Dedifferentiated amniotic fluid mesenchymal stem cell (primary cell): ENCODE measurements around the gene CYB5R2.
"Not testable (repeated sequence)": the region's sequence is repeated elsewhere in the genome, so short reads cannot be mapped to it uniquely, and the experiment has no call there.

Source experiments
- DNase-seq: peaks from one replicate; pipeline ENCODE4 v3.0.0-alpha.2; 2016; ENCODE audit errors: extremely low spot score

CYB5R2 gene

DNA sequence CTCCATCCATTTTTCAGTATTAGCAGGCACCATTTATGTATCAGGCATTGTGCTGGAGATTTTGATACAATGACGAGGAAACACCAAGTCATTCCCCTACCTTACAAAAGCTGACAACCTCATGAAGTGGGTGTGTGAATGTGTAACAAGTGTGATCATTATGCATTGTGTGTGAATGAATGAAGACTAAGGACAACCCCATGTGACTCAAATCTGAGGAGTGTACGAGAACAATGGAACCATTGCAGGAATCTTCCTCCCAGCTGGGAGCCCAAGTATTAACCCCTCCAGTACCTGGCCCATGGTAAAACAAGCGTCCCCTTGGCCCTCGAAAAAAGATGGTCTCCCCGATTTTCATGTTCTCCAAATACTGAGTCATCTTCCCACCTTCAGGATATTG, 4.4 kb downstream of the CYB5R2 start:
- no peak for DNase-seq

DNA sequence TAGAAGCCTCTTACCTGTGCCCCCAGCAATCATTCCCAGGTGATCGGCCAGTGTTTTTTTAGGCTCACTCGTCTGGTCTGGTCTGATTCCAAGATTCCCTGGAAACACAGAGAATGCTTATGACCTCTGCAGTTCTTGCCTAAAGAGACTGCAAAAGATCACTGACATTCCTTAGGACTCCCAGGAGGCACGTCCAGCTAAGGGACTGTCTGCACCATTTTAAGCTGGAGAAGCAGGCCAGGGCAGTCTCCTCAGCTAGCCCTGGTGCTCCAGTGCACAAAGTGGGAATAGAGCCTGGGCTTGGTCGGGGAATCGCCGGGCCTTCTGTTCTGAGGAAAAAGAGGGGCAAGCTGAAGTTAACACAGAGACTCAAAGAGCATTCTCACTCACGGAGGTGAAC, 4.8 kb downstream of the CYB5R2 start:
- DNase-seq, result no peak

- no peak for DNase-seq
Observed at GRCh38 chr11:7667460-7667859, 5.8 kb downstream of the CYB5R2 start.

DNA sequence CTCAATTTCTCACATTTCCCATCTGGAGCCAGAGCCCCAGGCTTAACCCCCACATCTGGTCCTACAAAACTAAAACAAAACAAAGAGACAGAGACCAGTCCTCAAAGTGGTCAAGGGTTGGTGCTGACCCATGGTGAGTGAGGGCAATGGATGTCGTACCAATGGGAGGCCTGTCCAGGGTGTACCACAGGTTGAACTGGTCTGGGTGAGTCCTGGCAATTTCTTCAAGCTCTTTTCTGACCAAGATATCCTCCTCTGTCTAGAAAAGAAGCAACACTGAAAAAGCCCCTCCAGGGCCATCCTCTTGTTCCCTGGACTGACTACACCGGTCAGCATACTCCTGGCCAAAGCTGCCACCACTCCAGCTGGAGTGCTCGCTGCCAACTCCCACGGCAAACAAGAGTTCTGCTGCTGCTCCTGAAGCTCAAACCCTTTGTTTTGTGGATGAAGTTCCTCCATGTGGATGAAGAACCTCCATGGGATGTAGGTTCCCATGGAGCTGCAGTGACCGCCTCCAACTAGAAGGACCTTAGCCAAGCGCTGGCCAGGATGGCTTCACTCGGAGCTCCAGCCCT, 6.9 kb downstream of the CYB5R2 start:
- DNase-seq, result no peak

DNA sequence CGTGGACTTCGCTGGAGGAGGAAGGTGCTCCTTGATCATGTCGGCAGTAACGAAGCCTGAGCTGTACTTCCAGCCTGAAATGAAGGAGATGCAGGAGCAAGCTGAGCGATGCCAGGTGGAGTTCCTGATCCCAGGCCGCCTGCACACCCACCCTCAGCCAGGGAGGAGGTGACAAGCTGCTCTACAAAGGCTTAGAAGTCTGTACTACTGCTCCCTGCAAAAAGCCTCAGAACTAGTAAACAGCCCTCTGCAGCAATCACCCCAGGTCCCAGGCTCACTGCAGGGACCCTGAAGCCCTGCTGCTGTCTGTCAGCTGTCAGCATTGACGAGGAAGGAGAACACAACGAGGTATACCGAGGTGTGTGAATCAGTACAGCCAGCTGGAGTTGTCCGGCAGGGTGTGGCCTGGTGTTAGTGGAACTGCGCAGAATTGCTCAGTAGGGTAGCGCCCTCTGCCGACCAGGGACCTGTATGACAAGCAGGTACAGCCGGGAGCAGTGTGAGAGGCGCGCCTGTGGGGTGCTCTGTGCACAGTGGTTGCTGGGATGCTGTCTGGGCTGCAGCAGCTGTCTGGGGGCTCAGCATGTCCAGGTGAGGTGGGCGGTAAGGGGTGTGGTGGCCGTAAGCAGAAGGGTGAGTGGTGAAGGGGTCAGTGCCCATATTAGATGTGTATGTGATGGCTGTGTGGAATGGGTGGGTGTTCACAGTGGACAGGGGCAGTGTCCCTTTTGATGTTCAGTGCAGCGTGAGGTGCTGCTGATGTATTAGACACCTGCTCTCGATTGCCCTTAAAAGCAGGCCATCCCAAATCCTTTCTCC, 7.6 kb downstream of the CYB5R2 start:
- DNase-seq, result peak; percentile 40

DNA sequence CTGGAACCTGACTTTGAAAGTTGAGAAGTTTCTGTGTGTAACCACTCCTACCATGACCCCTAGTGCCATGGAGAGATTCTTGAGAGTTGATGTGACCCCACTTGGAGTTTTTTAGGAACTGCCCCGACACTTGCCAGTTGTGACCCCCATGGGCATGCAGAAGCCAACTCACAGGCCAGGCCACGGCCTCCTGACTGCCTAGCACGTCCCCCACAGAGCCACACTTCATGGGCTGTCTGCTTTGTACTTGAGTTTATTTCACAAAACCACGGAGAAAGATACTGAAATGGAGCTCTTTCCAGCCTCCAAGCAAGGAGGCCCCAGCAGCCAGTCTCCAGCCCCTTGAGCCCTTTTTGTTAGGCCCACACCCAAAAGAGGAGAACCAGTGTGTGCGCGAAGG, 8.4 kb downstream of the CYB5R2 start:
- no peak for DNase-seq

DNA sequence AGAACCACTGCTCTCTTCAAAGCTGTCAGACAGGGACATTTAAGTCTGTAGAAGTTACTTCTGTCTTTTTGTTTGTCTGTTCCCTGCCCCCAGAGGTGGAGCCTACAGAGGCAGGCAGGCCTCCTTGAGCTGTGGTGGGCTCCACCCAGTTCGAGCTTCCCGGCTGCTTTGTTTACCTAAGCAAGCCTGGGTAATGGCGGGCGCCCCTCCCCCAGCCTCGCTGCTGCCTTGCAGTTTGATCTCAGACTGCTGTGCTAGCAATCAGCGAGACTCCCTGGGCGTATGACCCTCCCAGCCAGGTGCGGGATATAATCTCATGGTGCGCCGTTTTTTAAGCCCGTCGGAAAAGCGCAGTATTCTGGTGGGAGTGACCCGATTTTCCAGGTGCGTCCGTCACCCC, 9.8 kb downstream of the CYB5R2 start:
- DNase-seq, result not testable (repeated sequence)

- peak; percentile 70 for DNase-seq
Observed at GRCh38 chr11:7657306-7658025, 15.8 kb downstream of the CYB5R2 start.

- no peak for DNase-seq
Observed at GRCh38 chr11:7656704-7657103, 16.6 kb downstream of the CYB5R2 start.

GRCh38 chr11:7655253-7656217, 17.8 kb downstream of the CYB5R2 start:
- no peak for DNase-seq

GRCh38 chr11:7654195-7654705, 19.1 kb downstream of the CYB5R2 start:
- DNase-seq, result no peak

DNA sequence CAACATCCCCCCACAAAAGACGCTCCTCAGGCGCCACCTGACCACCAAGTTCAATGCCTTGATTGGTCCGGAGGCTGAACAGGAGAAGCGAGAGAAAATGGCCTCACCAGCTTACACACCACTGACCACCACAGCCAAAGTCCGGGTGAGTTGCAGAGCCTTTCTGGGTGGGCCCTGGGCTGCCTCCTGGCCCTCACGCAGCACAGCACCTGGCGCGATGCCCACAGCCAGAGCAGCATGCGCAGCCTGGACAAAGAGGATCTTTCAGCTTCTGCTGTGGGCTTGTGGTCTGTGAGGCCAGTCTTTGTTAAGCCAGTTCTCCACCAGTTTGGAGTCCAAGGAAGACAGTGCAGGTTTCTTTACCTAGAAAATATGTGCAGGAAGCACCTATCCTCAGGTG, 21.6 kb downstream of the CYB5R2 start:
- DNase-seq, result no peak

DNA sequence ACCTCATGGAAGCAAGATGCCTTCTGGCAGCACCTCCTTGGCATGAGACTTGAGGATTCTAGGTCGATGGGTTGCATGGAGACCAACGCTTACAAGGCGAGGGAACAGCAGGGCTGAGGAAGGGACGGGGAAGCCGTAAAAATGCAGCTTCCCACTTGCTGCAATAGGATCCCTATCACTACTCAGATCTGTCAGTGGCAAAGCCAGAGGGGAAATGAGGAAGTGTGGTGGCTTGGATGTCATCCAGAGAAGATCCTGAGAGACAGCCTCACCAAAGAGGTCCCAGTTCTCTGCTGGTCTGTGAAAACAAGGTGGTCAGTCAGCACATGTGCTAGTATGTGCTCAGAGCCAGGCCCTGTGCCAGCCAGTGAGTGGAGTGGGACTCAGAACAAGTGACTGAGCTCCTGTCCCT, 22.2 kb downstream of the CYB5R2 start:
- DNase-seq, result no peak

DNA sequence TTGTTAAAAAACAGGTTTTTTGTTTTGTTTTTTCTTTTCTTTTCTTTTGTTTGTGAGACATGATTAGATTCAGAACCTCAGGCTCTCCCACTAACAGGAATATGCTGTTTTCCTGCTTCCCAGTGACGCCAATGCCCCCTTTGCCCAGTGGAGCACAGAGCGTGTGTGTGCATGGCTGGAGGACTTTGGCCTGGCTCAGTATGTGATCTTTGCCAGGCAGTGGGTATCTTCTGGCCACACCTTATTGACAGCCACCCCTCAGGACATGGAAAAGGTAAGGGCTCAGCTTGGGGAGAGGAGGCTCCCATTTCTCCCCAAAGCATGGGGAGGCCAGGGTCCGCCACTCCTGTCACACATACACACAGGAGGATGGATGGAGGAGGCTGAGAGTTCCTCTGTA, 25.0 kb downstream of the CYB5R2 start:
- no peak for DNase-seq

- no peak for DNase-seq
Observed at GRCh38 chr11:7646866-7647265, 26.4 kb downstream of the CYB5R2 start.

GRCh38 chr11:7645206-7645605, 28.1 kb downstream of the CYB5R2 start:
- no peak for DNase-seq

- DNase-seq, result no peak
Observed at GRCh38 chr11:7643314-7643713, 30.0 kb downstream of the CYB5R2 start.

- DNase-seq, result no peak
Observed at GRCh38 chr11:7642747-7643146, 30.6 kb downstream of the CYB5R2 start.

DNA sequence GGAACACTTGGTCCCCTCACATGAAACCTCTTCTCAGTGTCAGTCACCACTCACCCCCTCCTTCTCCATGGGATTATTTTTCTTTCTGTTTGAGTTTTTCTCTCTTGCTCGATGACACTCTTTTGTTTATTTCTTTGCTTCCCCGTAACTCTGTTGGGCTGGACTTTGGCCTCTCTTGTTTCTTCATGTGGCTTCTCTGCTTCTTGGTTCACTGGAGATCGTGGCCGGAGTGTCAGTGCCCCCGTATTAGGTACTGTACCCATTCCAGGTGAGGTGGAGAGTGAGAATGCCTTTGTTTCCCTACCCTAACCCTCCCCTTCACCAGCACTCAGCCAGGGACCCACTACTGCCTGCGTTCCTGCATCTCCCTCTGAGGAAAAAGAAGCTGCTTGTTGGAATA, 32.5 kb downstream of the CYB5R2 start:
- DNase-seq, result no peak

DNA sequence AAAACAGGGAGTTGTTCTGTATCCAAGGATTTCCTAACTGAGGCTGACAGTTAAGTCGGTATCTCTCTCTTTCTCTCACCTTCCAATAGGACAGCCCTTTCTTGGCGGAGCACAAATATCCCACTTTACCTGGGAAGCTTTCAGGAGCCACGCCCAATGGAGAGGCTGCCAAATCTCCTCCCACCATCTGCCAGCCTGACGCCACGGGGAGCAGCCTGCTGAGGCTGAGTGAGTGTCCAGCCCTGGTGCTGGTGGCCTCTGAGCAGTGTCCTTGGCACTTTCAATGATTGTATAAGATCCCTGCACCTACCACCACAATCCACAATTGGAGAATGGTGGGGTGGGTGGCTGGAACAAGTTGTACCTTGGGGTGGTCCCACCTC, 33.7 kb downstream of the CYB5R2 start:
- no peak for DNase-seq
